ENCODE data around the gene SRPX2.
A peak's percentile ranks its signal among the peaks of the same experiment; 100 is the strongest.

The SRPX2 gene

DNA sequence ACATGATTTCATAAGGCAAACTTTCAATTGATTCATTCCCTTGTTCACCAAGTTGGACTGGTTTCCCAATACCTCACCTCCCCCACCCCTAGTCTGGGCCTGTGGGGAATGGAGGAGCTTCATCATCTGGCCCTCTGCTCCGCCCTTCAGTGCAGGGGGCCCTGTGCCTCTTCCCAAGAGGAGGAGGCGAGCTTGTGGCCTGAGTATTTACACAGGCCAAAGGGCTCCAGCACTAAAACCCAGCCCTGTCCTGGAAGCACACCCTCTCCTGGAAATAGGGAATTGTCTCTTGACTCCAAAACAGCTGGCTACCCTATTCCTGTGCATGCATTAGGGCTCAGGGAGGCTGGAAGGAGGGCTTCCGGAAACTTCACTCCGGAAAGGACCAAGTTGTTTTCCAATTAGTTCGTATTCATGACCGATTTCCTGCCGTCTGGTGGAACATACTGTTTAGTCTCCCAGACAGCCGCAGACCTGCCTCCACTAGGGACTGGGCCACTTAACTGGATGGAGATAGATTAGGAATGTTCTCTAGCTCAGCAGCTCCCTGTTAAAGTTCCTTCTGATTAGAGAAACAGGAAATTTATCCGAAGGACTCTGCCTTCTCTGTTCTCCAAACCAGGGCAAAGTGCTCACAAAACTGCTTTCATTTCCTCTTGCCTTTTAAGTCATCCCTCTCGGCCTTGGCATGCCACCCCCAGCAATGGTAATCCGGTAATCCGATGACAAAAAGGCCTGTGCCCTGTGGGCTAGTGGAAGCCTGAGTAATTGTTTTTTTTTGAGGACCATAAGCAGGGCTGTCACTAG is 5.8 kb downstream of the SRPX2 start:
- DNase-seq (ENCODE audit: low read depth), result no peak

- no peak for DNase-seq (ENCODE audit: low read depth)
These were observed 6.8 kb downstream of the SRPX2 start for GRCh38 chrX:100650841-100651240.

DNA sequence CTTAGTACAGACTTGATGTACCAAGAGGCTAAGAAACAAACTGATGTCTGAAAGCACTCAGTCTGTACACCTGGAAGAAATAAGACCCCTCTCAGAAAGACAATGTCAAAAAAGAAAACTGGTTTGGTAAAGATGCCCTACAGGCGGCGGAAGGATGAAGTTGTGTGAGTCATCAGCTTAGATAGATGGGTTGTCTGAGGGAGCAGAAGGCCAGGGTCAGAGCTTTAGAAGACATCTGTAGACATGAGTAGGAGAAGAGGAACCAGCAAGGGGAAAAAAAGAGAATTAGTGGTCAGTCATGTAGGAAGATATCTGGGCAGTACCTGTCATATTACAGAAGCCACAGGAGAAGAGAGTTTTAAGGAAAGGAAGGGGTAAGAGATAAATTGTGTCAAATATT is 8.3 kb downstream of the SRPX2 start:
- DNase-seq (ENCODE audit: low read depth), result no peak

GRCh38 chrX:100654261-100654660 is 10.3 kb downstream of the SRPX2 start:
- no peak for DNase-seq (ENCODE audit: low read depth)

DNA sequence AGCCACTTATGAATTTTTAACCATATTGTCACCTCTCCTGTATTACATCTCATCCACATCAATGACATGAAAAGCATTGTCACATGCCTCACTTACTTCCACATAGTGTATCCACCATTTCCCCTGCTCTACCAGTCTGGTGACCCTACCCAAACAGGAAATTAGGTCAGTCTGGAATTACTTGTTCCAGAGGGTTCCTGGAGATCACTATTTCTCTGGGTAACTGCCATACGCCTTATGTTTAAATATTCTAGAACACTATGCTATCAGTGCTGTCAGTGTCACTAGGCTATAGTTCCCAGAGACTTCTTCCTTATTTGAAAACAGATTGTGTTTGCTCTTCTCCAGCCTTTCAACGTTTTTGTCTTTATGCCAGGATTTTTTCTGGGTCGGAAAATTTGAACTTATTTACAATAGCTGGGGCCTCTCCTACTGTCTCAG is 15.0 kb downstream of the SRPX2 start:
- no peak for DNase-seq (ENCODE audit: low read depth)

DNA sequence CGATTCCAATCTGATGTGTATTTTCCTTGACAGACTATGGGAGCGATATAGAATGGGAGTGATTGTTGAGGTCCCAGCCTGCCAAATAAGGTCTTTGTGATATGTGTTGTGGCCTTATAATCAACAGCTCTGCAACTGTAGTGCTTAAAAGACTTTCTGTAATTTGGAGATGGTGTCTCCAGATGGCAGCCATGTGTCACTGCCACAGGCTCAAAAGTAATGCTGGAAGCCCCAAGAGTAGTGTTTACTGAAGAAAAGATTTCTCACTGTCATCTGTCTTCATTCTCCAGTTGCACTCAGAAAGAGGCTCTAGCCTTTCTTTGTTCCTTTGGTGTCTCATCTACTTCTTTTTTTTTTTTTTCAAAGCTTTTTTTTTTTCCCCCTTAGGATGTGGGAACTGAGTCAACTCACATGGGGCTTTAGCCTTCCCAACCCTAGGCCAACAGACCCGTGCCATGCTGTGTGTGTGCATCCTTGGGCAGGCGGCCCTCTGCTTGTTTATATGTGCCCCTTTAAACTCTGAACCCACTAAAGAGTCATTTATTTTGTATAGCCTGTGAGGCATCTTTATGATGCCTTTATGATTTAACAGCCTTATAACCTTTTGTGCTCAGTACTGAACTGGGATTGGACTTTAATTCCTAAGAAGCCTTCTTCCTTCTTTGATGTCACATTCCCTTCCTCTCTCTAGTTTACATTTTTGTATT is 15.6 kb downstream of the SRPX2 start:
- no peak for DNase-seq (ENCODE audit: low read depth)

DNA sequence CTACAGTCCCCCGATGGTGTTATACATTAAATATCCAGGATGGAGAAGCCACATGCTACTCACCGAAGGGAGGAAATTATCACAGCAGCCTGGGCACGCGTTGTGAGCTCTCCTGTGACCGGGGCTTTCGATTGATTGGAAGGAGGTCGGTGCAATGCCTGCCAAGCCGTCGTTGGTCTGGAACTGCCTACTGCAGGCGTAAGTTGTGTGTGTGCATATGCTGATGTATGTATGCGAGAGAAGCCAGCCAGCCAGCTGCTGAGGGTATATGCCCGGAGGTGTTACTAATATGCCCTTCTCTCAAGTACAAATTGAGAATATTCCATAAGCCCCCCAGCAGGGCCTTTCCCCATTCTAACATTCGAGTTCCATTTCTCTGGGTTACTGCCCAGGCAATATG is 18.2 kb downstream of the SRPX2 start:
- DNase-seq (ENCODE audit: low read depth), result no peak

DNA sequence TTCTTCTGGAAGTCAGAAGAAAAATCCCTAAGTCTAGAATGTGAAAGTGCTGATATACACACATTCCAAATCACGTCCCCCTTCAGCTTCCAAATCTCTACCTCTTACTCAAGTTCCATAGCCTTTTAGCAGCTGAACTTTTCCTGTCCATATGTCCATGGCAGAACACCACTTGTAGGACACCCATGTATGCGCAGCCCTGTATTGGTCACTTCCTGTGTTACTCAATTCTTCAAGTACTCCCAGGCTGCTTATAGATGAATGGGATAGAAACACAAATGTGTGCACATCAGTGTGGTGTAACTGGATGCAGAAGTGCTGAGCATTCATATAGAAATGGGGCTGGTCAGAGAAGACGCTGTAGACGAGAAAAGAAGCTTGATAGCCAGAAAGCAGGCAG is 18.8 kb downstream of the SRPX2 start:
- no peak for DNase-seq (ENCODE audit: low read depth)

DNA sequence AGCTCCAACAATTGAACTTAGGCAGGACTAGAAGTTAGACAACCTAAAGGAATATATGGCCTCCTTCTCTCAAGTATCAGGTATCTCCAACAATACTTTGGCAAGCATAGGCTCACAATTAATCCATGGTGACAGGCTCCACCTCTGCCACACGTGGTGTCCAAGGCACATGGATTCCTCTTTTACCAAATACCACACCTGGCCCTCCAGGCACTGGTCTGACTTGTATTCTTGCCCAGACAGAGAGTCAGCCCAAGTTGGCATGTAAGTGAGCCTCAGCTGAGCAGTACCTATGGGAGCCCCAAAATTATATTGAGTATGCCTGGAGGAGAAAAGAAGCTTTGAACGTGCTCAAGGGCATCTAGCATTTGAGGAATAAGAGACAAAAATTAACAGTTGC is 19.6 kb downstream of the SRPX2 start:
- DNase-seq (ENCODE audit: low read depth), result no peak

GRCh38 chrX:100672966-100673365 is 29.0 kb downstream of the SRPX2 start:
- DNase-seq (ENCODE audit: low read depth), result no peak

DNA sequence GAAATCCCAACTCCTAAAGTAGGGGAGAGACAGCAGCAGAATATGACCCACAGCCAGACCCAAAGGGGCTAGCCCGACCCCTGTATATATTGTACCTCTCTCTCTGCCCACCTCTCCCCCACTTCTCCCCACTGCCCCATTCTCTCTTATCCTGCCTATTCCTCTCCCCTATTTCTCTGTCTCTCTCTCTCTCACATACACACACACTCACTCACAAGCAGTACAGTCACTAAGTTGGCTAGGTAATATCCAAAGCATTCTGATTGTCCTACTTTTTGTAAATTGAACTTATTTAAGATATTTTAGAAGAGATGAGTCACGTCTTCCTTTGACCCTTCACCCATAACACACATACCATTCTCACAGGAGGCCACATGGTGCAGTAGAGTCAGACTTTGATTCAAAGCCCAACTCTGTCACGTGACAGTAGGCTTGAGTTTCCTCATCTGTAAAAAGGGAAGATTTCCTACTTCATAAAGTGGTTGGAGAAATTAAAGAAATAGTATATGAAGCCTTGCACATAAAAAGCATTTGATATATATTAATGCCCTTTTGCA is 29.5 kb downstream of the SRPX2 start:
- no peak for DNase-seq (ENCODE audit: low read depth)

- DNase-seq (ENCODE audit: low read depth), result no peak
These were observed 30.7 kb downstream of the SRPX2 start for GRCh38 chrX:100674705-100675104.

GRCh38 chrX:100677611-100678181 is 33.7 kb downstream of the SRPX2 start:
- DNase-seq (ENCODE audit: low read depth), result no peak

DNA sequence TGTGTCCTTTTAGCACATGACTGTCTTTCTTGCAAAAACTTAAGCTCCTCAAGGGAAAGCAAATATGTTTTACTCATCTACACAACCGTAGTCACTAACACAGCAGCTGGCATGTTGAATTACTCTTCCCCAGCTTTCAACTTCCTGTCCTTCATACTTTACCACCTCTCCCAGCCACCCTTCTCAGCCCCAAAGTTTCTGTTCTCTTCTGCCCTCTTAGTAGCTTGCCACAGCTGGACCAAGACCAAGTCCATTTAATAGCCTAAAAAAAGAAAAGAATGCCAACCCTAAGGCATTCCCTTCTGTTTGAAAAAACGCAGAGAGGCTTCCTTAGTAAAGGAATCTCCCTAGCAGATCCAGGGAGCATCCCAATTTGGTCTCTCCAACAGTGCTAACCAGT is 36.8 kb downstream of the SRPX2 start:
- no peak for DNase-seq (ENCODE audit: low read depth)

DNA sequence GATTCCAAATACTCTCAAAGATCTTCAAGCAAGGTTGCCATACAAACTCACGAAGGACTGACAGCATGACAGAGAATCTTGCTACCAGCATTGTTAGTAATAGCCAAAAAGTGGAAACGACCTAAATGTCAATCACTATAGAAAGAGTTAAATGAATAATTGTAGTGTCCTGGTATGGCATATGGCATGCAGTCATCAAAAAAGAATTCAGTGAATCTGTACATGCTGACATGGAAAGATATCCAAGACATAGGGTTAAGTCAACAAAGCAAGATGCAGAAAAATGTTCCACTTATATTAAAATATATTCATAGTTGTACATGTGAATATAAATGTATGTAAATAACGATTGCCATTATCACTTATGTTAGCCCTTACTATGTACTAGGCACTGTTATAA is 37.6 kb downstream of the SRPX2 start:
- no peak for DNase-seq (ENCODE audit: low read depth)

GRCh38 chrX:100682939-100683338 is 38.9 kb downstream of the SRPX2 start:
- DNase-seq (ENCODE audit: low read depth), result no peak

GRCh38 chrX:100685284-100685996 is 41.4 kb downstream of the SRPX2 start:
- DNase-seq (ENCODE audit: low read depth), result peak; percentile 13

DNA sequence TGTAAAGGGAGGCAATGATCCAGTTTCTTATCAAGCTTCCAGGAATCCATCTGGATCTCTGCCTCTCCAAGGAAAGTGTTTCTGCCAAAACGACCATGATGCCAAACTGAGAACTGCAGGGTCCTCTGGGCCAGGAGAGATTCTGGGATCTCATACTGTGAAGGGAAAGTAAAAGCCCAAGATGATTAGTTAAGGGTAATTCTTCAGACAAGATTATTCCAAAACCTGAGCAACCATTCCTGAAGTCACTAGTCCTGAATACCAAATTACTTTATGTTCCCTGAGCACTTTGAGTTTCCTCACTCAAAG is 42.0 kb downstream of the SRPX2 start:
- DNase-seq (ENCODE audit: low read depth), result no peak

GRCh38 chrX:100687128-100687527 is 43.1 kb downstream of the SRPX2 start:
- DNase-seq (ENCODE audit: low read depth), result no peak

- DNase-seq (ENCODE audit: low read depth), result no peak
These were observed 43.5 kb downstream of the SRPX2 start for GRCh38 chrX:100687546-100687945.

- DNase-seq (ENCODE audit: low read depth), result no peak
These were observed 51.3 kb downstream of the SRPX2 start for GRCh38 chrX:100695302-100695701.

GRCh38 chrX:100695991-100696390 is 52.0 kb downstream of the SRPX2 start:
- no peak for DNase-seq (ENCODE audit: low read depth)

Measured in T-helper 22 cell (primary cell).